OCI-LY7 (cell line): ENCODE data around the gene ALK. TPM values are rescaled to one million over a fixed set of nuclear protein-coding genes. Genes with fewer than 3 reads are reported as not detected.

Source experiments
- BruUV-seq: library from RNA; stranded (reverse); fragments of 400-500 nt; replicated peaks from 2 replicates; lab custom pipeline; 2021; lab: Mats Ljungman, UMichigan
- CTCF ChIA-PET: fragments of 300-600 bp; sonication (Branson Sonifier 250); formaldehyde crosslinking; loops from one replicate; lab custom pipeline; 2022; ENCODE audit warnings: antibody characterized with exemption; ENCODE audit not compliant: unreplicated experiment; lab: Charles Lee
- POLR2A ChIA-PET: fragments of 300-600 bp; sonication (Branson Sonifier 250); formaldehyde crosslinking; loops from one replicate; lab custom pipeline; 2022; ENCODE audit warnings: antibody characterized with exemption; lab: Charles Lee
- DNase-seq: peaks from one replicate; pipeline ENCODE4 v3.0.0-alpha.2; 2015; ENCODE audit warnings: low spot score
- H2AFZ ChIP-seq: fragments of 200-600 bp; sonication (generic), shearing (Covaris generic); 2 replicates; pipeline ENCODE4 v1.6.1; 2014; ENCODE audit warnings: mild to moderate bottlenecking, antibody characterized with exemption, low read length, moderate library complexity
- H3K27ac ChIP-seq: fragments of 200-600 bp; sonication (generic); 2 replicates; pipeline ENCODE4 v1.5.1; 2014; ENCODE audit warnings: mixed run types, low read depth, mild to moderate bottlenecking, moderate library complexity, low read length, inconsistent platforms; ENCODE audit not compliant: poor library complexity, severe bottlenecking
- H3K36me3 ChIP-seq: fragments of 200-600 bp; sonication (generic); 2 replicates; pipeline ENCODE4 v1.6.1; 2014; ENCODE audit warnings: mild to moderate bottlenecking, antibody characterized with exemption, low read length, moderate library complexity, mixed read lengths; ENCODE audit not compliant: insufficient read depth
- H3K4me1 ChIP-seq: fragments of 200-600 bp; sonication (generic); 2 replicates; pipeline ENCODE4 v1.5.1; 2014; ENCODE audit warnings: mild to moderate bottlenecking, low read length; ENCODE audit not compliant: insufficient read depth, poor library complexity, severe bottlenecking
- H3K4me2 ChIP-seq: fragments of 200-600 bp; sonication (generic); 2 replicates; pipeline ENCODE4 v1.6.1; 2014; ENCODE audit warnings: mild to moderate bottlenecking, low read length
- H3K4me3 ChIP-seq: fragments of 200-600 bp; sonication (generic); 2 replicates; pipeline ENCODE4 v1.5.1; 2014; ENCODE audit warnings: mild to moderate bottlenecking, low read depth, low read length; ENCODE audit not compliant: poor library complexity, severe bottlenecking
- H3K79me2 ChIP-seq: fragments of 200-600 bp; sonication (generic); 2 replicates; pipeline ENCODE4 v1.6.1; 2016; ENCODE audit warnings: low read depth, mild to moderate bottlenecking, low read length, moderate library complexity, mixed read lengths; ENCODE audit not compliant: insufficient read depth
- H3K9me2 ChIP-seq: fragments of 200-600 bp; sonication (generic); 2 replicates; pipeline ENCODE4 v1.6.1; 2016; ENCODE audit warnings: mild to moderate bottlenecking, low read length, mixed read lengths; ENCODE audit not compliant: insufficient read depth
- H3K9me3 ChIP-seq: fragments of 200-600 bp; sonication (generic); 2 replicates; pipeline ENCODE4 v1.6.1; 2014; ENCODE audit warnings: mild to moderate bottlenecking, mixed run types, low read length, mixed read lengths
- H4K20me1 ChIP-seq: fragments of 200-600 bp; sonication (generic); 2 replicates; pipeline ENCODE4 v1.6.1; 2014; ENCODE audit warnings: mild to moderate bottlenecking, antibody characterized with exemption, low read length, moderate library complexity, mixed read lengths; ENCODE audit not compliant: insufficient read depth
- EZH2phosphoT487 ChIP-seq: fragments of 200-600 bp; sonication (generic); IDR thresholded peaks from 2 replicates; pipeline ENCODE4 v1.6.1; 2018; ENCODE audit warnings: low read depth, borderline replicate concordance, mild to moderate bottlenecking, mixed run types, antibody characterized with exemption, low read length, moderate library complexity, mixed read lengths
- intact Hi-C: fragments of 100-400 bp; cut with micrococcal nuclease; formaldehyde crosslinking; loops from one replicate; pipeline ENCODE4 v1.10.0; 2022; ENCODE audit not compliant: unreplicated experiment
- total RNA-seq, 2 experiments: library from RNA; depleted of rRNA in 1 of 2; stranded (reverse); fragments of >200 nt in 1 of 2; shearing (Covaris generic) in 1 of 2; gene quantifications; 2 replicates each; pipeline ENCODE4 v1.2.3, GENCODE V29; 2014 to 2022
- TF ChIP-seq, protein P1 (sequence below): fragments of 200-600 bp; sonication (generic); conservative IDR thresholded peaks from 2 replicates; pipeline ENCODE4 v1.5.1; 2014; ENCODE audit warnings: mild to moderate bottlenecking, antibody characterized with exemption, low read length, moderate library complexity, mixed read lengths

The ALK gene
- total RNA-seq, 2 experiments from 2014 or later: 0.09 TPM; not detected in 1

GRCh38 chr2:29275186-29275585 is 646.2 kb downstream of the ALK start:
- Histone ChIP-seq H3K79me2 (no peaks in the 10 kb centered on the region), H3K4me2 (no peak overlapping the region), H2AFZ (no peak overlapping the region), H3K4me3 (no peak overlapping the region), H3K36me3 (no peaks in the 10 kb centered on the region), H3K9me3 (no peaks in the 10 kb centered on the region), H3K27ac (no peak overlapping the region), H3K9me2 (no peaks in the 10 kb centered on the region), H4K20me1 (no peaks in the 10 kb centered on the region), H3K4me1 (no peaks in the 10 kb centered on the region)
- TF ChIP-seq, protein P1, sequence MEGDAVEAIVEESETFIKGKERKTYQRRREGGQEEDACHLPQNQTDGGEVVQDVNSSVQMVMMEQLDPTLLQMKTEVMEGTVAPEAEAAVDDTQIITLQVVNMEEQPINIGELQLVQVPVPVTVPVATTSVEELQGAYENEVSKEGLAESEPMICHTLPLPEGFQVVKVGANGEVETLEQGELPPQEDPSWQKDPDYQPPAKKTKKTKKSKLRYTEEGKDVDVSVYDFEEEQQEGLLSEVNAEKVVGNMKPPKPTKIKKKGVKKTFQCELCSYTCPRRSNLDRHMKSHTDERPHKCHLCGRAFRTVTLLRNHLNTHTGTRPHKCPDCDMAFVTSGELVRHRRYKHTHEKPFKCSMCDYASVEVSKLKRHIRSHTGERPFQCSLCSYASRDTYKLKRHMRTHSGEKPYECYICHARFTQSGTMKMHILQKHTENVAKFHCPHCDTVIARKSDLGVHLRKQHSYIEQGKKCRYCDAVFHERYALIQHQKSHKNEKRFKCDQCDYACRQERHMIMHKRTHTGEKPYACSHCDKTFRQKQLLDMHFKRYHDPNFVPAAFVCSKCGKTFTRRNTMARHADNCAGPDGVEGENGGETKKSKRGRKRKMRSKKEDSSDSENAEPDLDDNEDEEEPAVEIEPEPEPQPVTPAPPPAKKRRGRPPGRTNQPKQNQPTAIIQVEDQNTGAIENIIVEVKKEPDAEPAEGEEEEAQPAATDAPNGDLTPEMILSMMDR: no peak
- TF ChIP-seq EZH2phosphoT487: no peak
- ChIA-PET POLR2A (no interaction called here), CTCF (no interaction called here)
- no peak for DNase-seq
- BruUV-seq: no TSS peak
- intact Hi-C loops: no loop called here

GRCh38 chr2:29273685-29274611 is 647.4 kb downstream of the ALK start:
- no TSS peak for BruUV-seq
- no peak overlapping the region for H3K27ac ChIP-seq
- ChIA-PET POLR2A (interaction anchor here (0.6 kb wide), 1 partner anchor 14 kb away, joined by 3 read pairs; no protein-coding TSS in a partner anchor), CTCF (no interaction called here)
- TF ChIP-seq, protein P1: no peak
- TF ChIP-seq EZH2phosphoT487: no peak
- H3K79me2 ChIP-seq: no peaks in the 10 kb centered on the region
- no peaks in the 10 kb centered on the region for H3K36me3 ChIP-seq
- H3K4me1 ChIP-seq: no peaks in the 10 kb centered on the region
- intact Hi-C loops: no loop called here
- no peaks in the 10 kb centered on the region for H3K9me2 ChIP-seq
- no peak for DNase-seq
- H3K4me2 ChIP-seq: no peak overlapping the region
- no peaks in the 10 kb centered on the region for H3K9me3 ChIP-seq
- no peak overlapping the region for H2AFZ ChIP-seq
- no peaks in the 10 kb centered on the region for H4K20me1 ChIP-seq
- no peak overlapping the region for H3K4me3 ChIP-seq
